ENCODE results near the gene ARPC5L. TPM values are rescaled to one million over a fixed set of nuclear protein-coding genes. Genes with fewer than 3 reads are reported as not detected.
"Not testable (repeated sequence)": the region's sequence is repeated elsewhere in the genome, so short reads cannot be mapped to it uniquely, and the experiment has no call there.

Gene ARPC5L
- 10 to 100 TPM; 36.4 to 40.9 (median 39.0) TPM for polyA plus RNA-seq (ENCODE audit: insufficient read length in 4 of 4)

DNA sequence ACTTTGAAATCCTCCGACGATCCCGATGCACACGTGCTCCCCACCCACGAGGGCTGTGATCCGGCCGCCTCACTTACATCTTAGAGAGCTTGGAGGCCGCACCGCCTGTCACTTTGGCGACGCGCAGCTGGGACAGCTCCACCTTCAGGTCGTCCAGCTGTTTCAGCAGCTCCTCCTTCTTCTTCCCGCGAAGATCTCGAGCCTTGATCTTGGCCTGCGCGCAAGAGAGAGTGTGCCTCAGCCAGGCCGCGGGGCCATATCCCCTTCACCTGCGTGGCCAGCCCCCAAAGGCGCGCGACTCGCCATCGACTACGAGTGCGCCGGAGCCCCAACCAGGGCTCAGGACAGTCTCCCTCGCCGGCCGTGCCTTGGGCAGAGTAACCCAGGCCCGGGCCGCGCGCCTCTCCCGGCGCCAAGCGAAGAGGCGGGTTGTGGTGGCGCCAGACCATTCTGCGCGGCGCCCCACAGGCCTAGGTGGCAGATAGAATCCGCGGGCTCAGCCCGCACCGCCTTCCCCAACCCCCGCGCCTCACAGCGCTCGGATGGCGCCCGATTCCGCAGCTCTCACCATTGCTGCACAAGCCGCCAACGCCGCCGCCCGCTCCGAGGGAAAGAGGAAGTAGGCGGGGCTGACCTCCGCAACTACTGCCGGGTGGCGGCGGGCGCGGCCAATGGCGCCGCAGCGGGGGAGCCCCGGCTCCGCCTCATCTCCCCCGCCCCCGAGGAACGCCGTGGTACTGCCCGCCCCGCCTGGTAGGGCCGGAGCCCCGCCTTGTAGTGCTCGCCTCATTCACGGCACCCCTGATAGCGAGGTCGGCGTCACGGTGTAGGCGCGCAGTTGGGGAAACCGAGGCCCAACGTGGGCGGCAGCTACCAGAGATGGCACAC is at the start of gene ARPC5L, which contains the start of gene RPL35:
ARPC5L (plus strand) TSS at position 789 of the 888 bp plus-strand sequence. CDS start 7,161 bp downstream, outside the sequence.
RPL35 (minus strand) TSS at position 616 of the 888 bp plus-strand sequence; CDS start at position 571, 45 bp downstream.
- peak; percentile 83 to 86 (median 85) for DNase-seq (ENCODE audit: low read depth in 4 of 4, low spot score in 3 of 4)

DNA sequence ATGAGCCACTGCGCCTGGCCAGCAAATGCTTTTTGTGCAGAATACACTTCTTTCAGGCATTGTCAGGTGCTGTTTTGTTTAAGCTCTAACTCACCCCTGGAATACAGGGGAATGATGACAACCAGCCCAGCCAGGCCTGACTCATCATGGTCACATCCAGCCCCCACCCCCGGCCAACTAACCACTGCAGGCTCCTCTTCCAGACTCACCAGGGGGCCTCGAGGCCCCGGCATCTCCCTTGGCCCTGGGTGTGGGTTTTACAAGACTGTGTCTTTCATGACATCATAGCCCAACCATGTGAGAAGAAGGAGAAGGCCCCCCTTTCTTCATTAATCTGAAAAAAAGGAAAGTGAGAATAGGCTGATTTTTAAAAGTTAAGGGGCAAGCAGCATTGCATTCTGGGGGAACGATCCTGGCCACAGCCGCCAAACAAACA is 49.5 kb upstream of the ARPC5L start:
- no peak for DNase-seq (ENCODE audit: low read depth in 4 of 4, low spot score in 3 of 4)

DNA sequence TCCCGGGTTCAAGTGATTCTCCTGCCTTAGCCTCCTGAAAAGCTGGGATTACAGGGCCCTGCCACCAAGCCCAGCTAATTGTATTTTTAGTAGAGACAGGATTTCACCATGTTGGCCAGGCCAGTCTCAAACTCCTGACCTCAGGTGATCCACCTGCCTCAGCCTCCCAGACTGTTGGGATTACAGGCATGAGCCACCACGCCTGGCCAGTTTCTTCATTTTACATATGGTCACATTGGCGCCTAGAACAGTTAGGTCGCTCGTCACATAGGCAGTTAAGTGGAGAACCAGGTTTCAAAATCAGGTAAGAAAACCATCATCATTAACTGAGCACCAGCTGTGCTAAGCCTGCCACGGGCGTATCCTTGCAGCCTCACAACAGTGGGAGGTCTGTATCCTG is 48.9 kb upstream of the ARPC5L start:
- DNase-seq (ENCODE audit: low read depth in 4 of 4, low spot score in 3 of 4) = no peak

DNA sequence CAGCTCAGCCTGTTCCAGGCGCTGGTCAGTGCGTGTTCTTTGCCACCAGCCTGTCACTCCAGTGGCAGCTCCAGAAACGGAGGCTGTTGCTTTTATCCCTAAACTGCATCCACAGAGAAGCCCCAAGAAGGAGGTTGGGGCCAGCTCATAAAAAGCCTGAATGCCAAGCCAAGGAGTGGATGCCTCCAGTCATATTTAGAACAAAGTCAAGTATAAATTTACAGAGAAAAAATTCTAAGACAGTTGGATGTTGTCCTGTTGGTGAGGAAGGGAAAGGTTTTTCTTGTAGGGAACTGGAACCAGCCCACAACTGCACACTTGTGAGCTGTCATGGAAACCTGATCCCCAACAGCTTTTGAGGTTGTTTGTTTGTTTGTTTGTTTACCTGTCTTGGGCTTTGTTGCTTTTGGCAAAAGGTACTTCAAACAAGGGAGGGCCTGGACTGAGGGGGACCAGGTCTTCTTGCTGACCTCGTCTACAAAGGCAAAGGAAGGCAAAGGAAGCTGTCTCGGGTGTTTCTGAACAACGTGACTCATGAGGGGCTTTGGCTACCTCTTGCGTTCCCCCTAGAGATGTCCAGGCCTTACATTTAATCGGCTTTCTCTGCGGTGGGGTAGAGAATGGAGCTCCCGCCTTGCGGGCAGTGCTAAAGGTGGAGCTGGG is 48.3 kb upstream of the ARPC5L start:
- DNase-seq (ENCODE audit: low read depth in 4 of 4, low spot score in 3 of 4) = no peak

DNA sequence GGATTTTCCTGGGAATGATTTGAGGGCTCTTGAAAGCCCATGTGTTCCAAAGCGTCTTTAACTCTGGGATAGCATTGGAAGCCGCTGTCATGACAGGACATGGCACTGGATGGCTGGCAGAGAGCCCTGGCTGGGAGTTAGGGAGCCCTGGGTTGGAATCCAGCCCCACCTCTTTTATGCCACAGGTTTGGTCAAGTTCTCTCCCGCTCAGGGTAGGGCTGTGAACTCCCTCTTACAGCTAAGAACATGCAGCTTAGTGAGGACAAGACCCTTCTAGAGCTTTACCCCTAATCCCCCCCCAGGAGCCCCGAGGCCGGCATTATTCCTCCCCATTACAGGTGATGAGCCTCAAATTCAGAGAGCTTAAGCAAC is 47.8 kb upstream of the ARPC5L start:
- no peak for DNase-seq (ENCODE audit: low read depth in 4 of 4, low spot score in 3 of 4)

DNA sequence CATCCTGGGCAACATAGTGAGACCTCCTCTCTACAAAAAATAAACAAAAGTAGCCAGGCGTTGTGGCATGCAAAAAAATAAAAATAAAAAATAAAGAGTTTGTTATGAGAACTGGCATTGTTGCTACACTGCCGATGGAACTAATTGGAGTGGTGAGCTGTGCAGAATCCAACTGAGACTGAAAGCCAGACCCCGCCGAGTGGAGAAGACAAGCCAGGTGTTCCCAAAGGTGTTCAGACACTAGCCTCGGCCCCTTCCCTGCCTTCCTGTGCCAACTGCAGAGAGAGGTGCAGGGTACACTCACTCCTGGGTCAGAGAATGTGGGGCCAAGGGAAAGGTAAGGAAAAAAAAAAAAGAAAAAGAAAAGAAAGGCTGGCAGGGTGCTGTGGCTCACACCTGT is 46.3 kb upstream of the ARPC5L start:
- DNase-seq (ENCODE audit: low read depth in 4 of 4, low spot score in 3 of 4) = no peak

DNA sequence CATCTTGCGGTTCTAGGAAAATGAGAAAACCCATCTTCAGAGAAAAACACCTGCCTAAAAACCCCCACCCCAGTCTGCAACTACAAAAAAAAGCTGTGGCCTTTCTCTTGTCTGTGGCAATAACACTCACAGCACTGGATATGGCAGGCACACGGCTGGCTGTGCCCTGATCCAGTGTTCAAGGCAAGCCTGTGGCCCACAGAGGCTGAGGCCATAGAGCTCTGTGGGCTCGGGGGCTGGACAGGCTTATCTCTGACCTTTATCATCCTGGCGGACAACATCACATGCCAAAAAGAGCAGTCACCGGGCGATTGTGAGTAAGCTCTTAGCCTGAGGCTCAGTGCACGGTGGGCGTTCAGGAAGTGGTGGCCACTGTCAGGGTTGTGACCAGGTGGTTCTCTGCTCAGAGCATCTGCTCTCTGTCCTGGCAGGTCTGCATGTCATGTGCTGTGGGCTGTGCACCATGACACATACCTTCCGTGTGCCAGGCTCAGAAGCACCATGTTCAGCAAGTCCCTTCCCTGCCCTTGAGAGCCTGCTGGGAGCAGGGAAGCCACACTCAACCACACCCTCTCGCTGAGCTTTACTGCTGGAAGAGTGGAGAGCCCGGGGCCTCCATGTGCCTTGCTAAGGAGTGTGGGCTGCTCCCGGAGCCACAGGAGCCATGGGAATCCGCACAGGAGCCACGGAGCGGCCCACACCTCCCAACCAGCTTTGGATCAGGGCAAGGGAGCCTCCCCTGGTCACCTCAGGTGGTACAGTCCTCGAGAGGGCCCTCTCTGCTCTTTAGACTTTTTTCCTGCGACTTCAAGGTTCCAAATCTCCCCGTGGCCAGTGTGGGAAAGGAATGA is 43.3 kb upstream of the ARPC5L start:
- no peak for DNase-seq (ENCODE audit: low read depth in 4 of 4, low spot score in 3 of 4)

DNA sequence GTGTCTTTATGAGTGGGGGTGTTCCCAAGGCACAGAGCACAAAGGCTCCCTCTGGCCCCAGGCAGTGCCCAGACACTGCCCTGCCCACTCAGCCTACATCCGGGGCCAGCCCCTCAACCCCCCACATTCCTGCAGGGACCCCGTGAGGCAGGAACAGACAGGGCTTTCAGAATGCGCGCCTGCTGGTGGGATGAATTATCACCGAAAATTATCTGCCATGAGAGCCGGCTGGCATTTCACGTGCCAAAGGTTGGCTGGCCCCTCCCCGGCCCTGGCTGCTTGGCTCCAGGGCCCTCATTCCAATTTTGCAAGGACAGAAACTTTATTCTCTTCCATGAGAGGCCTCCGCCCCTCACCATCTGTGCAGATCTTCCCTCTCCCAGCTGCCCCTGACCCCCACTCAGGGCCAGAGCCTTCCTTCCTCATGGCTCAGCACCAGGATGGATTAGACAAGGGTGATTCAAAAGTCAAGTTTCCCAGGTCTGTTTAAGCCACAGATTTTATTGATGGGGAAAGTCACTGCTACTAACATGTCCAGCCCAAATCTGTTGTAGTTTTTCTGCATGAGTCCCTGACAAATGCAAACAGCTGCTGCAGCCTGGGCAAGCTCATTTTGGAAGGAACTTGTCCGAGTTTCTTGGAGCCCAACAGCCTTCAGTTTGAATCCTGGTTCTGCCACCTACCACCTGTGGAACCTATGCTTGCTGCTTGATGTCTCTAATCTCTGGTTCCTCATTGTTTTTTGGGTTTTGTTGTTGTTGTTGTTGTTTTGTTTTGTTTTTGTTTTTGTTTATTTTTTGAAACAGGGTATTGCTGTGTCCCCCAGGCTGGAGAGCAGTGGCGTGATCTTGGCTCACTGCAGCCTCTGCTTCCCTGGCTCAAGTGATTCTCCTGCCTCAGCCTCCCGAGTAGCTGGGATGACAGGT is 41.0 kb upstream of the ARPC5L start:
- no peak for DNase-seq (ENCODE audit: low read depth in 4 of 4, low spot score in 3 of 4)

DNA sequence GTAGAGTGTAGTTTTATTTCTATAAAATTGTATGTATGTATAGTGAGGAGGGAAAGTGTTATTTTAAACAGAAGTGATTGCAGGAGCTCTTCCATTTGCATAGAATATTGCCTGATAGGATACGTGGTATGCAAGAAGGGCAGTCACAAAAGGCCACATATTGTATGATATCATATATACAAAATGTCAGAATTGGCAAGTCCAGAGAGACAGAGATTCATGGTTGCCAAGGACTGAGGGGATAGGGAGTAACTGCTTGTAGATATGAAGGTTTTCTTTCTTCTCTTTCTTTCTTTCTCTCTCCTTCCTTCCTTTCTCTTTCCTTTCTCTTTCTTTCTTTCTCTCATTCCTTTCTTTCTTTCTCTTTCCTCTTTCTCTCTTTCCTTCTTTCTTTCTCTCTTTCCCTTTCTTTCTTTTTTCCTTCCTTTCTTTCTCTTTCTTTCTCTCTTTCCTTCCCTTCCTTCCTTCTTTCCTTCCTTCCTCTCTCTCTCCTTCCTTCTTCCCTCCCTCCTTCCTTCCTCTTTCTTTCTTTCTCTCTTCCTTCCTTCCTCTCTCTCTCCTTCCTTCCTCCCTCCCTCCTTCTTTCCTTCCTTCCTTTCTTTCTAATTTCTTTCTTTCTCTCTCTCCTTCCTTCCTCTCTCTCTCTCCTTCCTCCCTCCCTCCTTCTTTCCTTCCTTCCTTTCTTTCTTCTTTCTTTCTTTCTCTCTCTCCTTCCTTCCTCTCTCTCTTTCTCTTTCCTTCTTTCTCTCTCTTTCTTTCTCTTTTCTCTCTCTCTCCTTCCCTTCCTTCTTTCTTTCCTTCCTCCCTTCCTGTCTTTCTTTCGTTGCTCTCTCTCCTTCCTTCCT is 33.2 kb upstream of the ARPC5L start:
- DNase-seq (ENCODE audit: low read depth in 4 of 4, low spot score in 3 of 4) = no peak

DNA sequence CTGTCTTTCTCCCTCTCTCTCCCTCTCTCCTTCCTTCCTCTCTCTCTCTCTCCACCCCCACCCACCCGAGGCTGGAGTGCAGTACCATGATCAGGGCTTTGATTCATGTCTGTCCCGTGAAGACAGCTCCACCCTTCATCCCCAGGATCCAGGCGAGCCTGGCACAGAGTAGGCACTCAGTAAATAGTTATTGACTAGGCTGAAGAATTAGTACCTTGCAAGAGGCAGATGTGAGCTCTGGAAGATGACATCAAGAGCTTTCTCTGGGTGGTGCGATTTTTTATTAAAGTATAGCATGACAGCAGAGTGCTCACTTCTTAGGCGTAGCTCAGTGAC is 32.6 kb upstream of the ARPC5L start:
- no peak for DNase-seq (ENCODE audit: low read depth in 4 of 4, low spot score in 3 of 4)

DNA sequence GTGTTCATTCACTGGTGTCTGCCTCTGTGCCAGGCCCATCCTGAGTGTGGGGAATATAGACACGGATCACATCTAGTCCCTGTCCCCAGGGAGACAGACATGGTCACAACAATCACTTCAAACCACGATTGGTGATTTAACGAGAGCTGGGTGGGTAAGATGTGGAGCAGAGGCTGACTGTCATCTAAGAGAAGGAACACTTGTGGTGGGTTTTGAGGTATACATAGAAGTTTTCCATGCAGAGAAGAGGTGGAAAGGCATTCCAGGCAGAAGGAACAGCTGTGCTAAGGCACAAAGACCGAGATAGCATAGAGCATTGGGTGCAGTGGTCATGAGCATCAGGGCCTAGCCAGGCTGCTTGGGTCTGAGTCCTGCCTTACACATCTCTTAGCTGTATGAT is 31.3 kb upstream of the ARPC5L start:
- DNase-seq (ENCODE audit: low read depth in 4 of 4, low spot score in 3 of 4) = no peak

DNA sequence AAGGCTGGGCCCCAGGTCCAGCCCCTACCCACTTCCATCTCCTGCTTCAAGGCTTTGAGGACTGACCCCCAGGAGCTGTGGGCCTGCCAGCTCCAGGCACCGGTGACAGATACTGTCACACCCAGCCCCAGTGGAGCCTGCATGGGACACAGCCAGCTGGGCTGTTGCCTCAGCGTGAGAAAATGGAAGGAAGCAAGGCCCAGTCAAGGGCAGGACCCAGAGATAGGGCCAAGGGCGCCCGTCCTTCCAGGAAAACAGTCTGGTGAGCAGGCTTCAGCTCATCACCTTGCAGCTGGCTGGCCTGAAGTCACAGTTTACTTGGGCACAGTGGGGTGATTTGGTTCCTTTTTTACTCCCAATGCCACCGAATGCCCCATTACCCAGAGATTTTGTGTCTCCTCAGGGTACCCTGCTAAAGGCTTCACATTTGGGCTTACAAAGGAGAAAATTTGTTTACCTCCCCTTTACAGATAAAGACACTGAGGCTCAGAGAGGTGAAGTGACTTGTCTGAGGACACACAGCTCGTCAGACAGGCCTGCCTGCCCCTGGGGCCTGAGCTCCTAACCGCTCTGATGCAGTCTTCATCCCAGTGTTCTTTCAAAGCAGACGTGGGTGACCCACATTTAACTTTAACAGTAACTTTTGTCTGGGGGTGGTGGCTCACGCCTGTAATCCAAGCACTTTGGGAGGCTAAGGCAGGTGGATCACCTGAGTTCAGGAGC is 30.1 kb upstream of the ARPC5L start:
- DNase-seq (ENCODE audit: low read depth in 4 of 4, low spot score in 3 of 4) = no peak

DNA sequence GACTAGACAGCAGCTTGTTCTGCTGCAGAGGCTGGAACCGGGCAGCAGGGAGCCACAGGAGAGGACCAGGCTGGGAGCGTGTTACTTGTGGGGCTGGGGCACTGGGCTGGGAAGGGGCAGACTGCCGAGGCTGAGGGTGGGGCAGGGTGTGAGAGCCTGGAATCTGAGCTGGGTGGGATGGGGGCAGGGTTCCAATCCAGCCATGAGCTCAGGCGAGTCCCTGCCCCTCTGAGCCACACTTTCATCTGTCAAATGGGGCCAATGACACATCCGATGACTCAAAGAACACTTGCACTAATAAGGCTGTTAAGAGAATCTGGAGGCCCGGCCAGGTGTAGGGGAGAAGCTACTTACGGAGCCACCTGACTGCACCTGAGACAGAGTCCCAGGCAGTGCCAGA is 27.3 kb upstream of the ARPC5L start:
- no peak for DNase-seq (ENCODE audit: low read depth in 4 of 4, low spot score in 3 of 4)

DNA sequence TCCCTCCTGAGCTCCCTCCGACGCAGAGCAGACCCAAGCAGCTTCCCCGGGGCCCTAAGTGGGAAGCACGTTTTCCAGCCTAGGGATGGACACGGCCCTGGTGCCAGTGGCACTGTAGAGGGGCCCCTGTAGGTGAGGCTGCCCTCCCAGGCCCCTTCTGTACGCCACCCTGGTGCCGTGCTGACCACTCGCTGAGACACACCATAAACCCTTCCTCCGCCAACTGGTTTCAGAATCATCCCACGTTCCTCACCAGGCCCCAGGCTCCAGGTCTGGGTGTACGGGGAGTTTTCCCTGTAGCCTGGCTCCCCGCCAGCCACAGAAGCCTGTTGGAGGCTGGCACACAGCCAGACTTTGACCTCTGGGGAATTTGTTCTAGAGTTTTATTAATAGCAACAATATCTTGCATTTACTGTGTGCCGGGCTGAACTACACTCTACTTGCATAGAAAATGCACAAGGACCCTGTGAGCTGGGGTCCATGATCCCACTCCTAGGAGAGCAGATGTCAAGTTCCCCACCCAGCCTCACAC is 26.8 kb upstream of the ARPC5L start:
- DNase-seq (ENCODE audit: low read depth in 4 of 4, low spot score in 3 of 4) = peak in 2 of 4 donors; percentile 49 to 51

DNA sequence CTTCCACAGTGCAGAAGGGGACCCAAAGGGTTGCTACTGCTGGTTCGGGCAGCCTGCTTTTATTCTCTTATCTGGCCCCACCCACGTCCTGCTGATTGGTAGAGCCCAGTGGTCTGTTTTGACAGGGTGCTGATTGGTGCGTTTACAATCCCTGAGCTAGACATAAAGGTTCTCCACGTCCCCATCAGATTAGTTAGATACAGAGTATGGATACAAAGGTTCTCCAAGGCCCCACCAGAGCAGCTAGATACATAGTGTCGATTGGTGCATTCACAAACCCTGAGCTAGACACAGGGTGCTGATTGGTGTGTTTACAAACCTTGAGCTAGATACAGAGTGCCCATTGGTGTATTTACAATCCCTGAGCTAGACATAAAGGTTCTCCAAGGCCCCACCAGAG is 23.8 kb upstream of the ARPC5L start:
- DNase-seq (ENCODE audit: low read depth in 4 of 4, low spot score in 3 of 4) = not testable (repeated sequence)

DNA sequence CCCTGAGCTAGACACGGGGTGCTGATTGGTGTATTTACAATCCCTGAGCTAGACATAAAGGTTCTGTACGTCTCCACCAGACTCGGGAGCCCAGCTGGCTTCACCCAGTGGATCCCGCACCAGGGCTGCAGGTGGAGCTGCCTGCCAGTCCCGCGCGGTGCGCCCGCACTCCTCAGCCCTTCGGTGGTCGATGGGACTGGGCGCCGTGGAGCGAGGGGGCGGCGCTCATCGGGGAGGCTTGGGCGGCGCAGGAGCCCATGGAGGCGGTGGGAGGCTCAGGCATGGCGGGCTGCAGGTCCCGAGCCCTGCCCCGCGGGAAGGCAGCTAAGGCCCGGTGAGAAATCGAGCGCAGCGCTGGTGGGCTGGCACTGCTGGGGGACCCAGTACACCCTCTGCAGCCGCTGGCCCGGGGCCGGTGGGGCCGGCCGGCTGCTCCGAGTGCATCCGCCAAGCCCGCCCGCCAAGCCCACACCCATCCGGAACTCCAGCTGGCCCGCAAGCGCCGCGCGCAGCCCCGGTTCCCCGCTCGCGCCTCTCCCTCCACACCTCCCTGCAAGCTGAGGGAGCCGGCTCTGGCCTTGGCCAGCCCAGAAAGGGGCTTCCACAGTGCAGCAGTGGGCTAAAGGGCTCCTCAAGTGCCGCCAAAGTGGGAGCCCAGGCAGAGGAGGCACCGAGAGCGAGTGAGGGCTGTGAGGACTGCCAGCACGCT is 23.2 kb upstream of the ARPC5L start:
- not testable (repeated sequence) for DNase-seq (ENCODE audit: low read depth in 4 of 4, low spot score in 3 of 4)

DNA sequence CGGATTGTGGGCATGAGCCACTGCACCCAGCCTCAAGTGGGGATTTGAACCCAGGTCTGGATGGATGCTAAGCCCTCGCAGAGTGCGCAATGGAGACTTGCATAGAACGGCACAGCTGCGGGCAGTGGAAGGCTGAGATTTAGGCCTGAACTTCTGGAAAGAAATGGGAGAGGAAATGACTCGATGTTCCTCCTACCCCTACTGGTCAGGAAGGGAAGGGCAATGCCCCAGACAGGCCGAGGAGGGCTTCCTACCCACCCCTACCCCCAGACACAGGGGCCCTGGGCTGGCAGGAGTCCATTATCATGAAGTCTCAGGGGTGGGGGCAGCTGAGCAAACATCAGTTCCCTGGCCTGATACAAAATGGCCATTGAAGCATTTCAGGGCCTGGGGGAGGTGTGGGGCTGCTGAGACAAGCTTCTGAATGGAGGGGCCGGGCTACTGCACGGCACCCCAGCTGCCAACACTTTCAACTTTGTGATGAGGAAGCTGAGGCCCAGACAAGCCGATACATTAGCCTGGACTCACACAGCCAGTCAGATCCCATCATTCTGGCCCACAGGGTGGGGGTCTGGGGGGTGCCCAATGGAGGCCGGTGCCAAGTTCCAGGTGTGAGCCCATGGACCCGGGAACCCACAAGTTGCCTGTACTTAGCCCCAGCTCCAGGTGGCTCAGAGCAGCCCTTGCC is 22.2 kb upstream of the ARPC5L start:
- DNase-seq (ENCODE audit: low read depth in 4 of 4, low spot score in 3 of 4) = no peak

All from right renal pelvis (tissue), 4 donors.